GM19240 (cell line): ENCODE results near the gene SRGN.

Experiments used
- DNase-seq: peaks from one replicate; pipeline ENCODE4 v3.0.0; 2011; ENCODE audit warnings: low spot score; ENCODE audit not compliant: insufficient read length

The SRGN gene

GRCh38 chr10:69089638-69090599, 2.0 kb downstream of the SRGN start:
- DNase-seq: no peak

- DNase-seq: no peak
Observed at GRCh38 chr10:69090685-69091084, 2.8 kb downstream of the SRGN start.

- DNase-seq: no peak
Observed at GRCh38 chr10:69091143-69091651, 3.3 kb downstream of the SRGN start.

DNA sequence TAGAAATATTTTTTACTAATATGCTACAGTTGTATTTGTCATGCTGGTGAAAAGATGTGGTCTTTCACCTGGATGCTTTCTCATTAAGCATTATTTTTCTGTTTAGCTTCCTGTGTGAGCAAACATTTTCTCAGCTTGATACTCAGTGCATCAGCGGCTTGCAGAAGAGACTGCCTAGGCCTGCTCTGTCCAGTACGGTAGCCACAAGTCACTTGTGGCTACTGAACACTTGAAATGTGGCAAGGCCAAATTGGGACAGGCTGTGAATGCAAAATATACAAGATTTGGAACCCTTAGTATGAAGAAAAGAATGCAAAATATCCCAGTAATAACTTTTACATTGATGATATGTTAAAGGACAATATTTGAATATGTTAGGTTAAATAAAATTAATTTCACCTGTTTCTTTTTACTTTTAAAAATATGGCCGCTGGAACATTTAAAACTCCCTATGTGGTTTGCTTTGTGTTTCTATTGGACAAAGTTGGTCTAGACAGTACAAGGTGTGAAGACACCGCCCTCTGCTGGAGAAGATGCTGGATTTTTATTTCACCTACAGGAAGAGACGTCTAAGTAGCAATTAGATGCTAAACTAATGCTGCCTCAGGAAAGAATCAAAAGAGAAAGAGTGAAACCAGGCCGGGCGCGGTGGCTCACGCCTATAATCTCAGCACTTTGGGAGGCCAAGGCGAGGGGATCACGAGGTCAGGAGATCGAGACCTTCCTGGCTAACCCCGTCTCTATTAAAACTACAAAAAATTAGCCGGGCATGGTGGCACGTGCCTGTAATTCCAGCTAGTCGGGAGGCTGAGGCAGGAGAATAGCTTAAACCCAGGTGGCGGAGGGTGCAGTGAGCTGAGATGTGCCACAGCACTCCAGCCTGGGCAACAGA, 5.3 kb downstream of the SRGN start:
- DNase-seq: peak; percentile 25

- DNase-seq: no peak
Observed at GRCh38 chr10:69093933-69094332, 6.0 kb downstream of the SRGN start.

GRCh38 chr10:69096045-69096444, 8.1 kb downstream of the SRGN start:
- DNase-seq: no peak

GRCh38 chr10:69097729-69098128, 9.8 kb downstream of the SRGN start:
- DNase-seq: no peak

DNA sequence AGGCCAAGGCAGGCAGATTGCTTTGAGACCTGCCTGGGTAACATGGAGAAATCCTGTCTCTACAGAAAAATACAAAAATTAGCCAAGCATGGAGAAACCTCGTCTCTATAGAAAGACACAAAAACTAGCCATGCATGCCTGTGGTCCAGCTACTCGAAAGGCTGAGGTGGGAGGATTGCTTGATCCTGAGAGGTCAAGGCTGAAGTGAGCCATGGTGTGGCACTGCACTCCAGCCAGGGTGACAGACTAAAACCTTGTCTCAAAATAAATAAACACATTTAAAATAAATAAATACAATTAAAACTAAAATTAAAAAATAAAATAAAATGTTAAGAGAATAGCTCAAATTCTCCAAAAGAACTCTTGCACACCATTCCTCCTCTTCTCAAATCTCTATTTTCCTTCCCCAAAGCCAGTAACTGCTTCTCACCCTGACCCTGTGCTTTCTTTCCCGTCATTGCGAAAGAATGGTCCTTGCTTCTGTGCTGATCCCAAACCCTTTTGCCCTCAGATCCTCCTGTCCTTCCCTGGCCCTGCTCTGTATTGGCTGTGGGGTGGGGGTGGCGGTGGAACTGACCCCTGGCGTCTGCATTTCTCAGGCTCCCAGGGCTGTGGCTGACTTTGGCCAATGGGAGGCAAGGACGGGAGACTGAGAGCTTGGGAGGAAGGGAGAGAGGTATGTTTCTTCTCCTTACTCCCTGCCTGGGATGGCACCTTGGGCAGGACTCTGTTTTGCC, 12.4 kb downstream of the SRGN start:
- DNase-seq: no peak

DNA sequence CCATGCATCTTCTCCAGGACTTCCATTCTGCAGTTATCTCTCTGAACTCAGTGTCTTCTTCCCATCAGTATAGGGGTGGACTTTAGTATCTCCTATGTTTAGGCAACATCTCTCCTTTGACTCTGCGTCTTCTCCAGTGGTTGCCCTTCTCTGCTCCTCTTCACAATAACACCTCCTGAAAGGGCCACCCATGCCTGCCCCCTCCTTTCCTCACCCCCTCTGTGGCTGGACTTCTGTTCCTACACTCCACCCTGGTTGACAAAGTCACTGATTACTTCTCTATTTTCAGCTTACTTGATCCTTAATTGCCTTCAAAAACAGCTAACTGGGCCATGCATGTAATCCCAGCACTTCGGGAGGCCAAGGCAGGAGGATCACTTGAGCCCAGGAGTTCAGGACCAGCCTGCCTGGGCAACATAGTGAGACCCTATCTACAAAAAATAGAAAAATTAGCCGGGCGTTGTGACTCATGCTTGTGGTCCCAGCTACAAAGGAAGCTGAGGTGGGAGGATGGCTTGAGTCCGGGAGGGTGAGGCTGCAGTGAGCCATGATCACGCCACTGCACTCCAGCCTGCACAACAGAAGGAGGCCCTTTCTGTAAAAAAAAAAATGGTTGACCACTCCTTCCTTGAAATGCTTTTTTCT, 13.7 kb downstream of the SRGN start:
- DNase-seq: no peak

GRCh38 chr10:69102440-69102839, 14.5 kb downstream of the SRGN start:
- DNase-seq: no peak

- no peak for DNase-seq
Observed at GRCh38 chr10:69103784-69104183, 15.9 kb downstream of the SRGN start.

DNA sequence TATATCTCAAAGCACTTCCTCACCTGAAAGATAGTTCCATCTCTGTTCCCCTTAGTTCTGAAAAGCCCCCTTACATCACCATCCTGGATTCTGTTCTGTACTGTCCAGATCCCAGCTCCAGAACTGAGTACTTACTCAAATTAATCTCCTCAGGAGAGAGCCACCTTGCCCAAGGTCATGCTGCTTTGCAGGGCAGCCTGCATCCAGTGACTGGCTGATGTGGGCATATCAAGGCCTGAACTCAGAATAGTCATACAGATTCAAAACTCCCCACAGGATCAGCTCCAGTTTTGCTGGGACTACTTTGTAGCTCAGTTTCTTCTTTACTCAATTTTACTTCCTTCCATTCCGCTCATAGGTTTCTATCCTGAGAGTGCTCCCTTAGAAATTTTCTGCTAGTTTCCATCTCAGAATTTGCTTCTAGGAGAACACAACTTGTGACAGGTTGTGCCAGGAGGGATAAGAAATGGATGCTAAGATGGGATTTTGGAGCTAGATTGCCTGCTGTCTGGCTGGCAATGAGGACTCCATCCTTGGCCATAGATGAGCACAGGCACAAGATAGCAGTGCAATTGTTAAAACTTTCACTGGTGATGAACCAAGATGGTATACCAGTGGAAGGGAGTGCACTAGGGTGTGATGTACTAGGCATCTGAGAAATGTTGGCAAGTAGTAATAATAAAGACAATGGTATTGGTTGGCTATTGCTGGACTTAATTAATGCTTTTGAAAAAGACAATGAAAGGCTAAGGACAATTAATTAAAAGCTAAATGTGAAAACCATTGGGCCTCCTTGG, 17.3 kb downstream of the SRGN start:
- DNase-seq: no peak

GRCh38 chr10:69107176-69107490, 19.2 kb downstream of the SRGN start:
- no peak for DNase-seq

DNA sequence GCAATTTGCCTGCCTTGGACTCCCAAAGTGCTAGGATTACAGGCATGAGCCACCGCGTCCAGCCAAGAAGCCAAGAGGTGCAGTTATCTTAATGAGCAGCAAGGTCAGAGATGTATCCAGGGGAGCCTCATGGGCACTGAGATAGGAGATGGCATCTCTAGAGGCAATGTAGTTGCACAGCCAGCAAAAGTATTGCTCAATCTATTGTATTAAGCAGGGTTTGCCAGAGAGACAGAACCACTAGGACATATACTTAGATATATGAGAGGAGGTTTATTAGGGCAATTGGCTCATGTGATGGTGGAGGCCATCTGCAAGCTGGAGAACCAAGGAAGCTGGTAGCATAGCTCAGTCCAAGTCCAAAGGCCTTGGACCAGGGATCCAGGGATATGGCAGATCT, 19.8 kb downstream of the SRGN start:
- DNase-seq: no peak

DNA sequence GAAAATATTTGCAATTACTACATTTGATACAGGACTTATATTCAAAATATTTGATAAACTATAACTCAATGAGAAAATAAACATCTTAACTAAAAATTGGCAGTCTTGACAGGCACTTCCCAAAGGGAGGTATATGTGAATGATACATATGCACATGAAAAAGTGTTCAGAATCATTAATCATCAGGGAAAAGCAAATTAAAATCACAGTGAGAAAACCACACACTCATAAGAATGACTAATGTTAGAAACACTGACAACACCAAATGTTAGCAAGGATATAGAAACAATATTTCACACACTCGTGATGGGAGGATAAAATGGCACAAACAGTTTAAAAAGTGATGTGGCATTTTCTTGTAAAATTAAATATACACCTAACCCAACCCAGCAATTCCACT, 32.0 kb downstream of the SRGN start:
- no peak for DNase-seq

GRCh38 chr10:69123306-69123746, 35.4 kb downstream of the SRGN start:
- DNase-seq: peak; percentile 33

GRCh38 chr10:69123747-69124562, 36.1 kb downstream of the SRGN start, which contains the start of gene VPS26A:
VPS26A (plus strand) TSS chr10:69124178; CDS start chr10:69124278, 100 bp downstream.
- DNase-seq: peak; percentile 84

GRCh38 chr10:69124563-69125268, 36.8 kb downstream of the SRGN start:
- DNase-seq: no peak
